ENCODE data around the gene CTNNA3. TPM values are rescaled to one million over a fixed set of nuclear protein-coding genes. Genes with fewer than 3 reads are reported as not detected.

CTNNA3 gene
- total and polyA plus RNA-seq, 12 donors: 2.0 to 213 (median 171) TPM

DNA sequence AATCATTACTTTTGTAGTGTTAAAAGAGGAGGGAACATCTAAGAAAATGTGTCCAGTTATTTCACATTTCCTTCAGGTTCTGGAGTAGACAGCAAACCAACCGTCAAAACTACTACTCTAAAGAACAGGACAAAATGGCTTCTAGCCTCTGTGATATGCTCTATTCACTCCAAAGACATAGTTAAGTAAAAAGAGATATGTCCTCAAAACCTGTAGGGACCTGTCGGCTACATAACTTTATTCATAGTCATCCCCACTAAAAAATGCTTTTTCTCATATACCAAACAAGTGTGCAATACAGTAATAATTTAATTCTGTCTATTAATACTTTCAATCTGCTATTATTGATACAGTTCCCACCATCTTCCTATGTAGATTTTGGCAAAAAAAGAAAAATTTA lies 1412.9 kb downstream of the CTNNA3 start:
- Histone ChIP-seq H3K4me3 (no peak overlapping the region), H3K27ac (no peak overlapping the region), H3K27me3 (no peaks in the 10 kb centered on the region), H3K4me1 (no peaks in the 10 kb centered on the region), H3K36me3 (no peaks in the 10 kb centered on the region), H3K9me3 (no peaks in the 10 kb centered on the region)
- intact Hi-C loops (cut with DNase I): no loop called here
- DNase-seq: no peak
- no peak for ATAC-seq
- TF ChIP-seq, protein P1, sequence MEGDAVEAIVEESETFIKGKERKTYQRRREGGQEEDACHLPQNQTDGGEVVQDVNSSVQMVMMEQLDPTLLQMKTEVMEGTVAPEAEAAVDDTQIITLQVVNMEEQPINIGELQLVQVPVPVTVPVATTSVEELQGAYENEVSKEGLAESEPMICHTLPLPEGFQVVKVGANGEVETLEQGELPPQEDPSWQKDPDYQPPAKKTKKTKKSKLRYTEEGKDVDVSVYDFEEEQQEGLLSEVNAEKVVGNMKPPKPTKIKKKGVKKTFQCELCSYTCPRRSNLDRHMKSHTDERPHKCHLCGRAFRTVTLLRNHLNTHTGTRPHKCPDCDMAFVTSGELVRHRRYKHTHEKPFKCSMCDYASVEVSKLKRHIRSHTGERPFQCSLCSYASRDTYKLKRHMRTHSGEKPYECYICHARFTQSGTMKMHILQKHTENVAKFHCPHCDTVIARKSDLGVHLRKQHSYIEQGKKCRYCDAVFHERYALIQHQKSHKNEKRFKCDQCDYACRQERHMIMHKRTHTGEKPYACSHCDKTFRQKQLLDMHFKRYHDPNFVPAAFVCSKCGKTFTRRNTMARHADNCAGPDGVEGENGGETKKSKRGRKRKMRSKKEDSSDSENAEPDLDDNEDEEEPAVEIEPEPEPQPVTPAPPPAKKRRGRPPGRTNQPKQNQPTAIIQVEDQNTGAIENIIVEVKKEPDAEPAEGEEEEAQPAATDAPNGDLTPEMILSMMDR (IDR thresholded peaks at IDR 0.05): no peak
- WGBS, 2 donors: 79 to 88% methylated on average over 2 of the region's 2 CpGs

DNA sequence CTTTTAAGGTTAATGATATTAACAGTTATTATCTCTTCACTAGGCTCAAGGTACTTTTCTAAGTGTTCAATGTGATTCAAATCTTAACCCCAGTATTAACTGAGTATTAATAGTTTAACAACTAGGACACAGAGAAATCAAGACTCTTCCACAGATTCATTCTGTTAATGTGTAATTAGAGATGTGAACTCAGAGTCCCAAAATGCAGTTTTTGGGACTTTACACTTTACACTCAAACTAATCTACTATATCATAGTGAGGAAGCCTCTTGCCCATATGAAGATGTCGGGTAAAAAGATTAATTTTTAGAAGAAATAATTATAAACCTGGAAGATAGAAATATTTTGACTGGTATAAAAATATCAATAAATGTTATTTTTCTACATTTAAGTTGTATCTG lies 1414.7 kb downstream of the CTNNA3 start:
- intact Hi-C loops (cut with DNase I): no loop called here
- ATAC-seq: no peak
- TF ChIP-seq, protein P1 (IDR thresholded peaks at IDR 0.05): no peak

DNA sequence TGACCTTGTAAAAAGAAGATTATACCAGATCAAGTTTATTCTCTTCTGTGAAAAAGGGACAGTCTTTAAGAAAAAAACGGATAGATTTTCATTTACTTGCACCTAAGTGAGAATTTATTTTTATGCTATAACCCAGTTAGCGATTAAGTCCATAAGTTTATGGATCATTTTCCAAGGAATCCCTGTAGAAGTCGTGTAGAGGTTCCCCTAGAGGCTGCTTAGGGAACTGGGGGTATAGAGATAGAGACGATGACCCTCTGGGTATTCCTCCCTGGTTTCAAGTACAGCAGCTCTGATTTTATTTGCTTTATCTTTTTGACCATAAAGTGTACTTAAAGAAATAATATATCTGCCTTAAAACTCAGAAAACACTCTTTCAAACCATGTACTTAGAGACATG lies 1418.5 kb downstream of the CTNNA3 start:
- H3K27ac ChIP-seq: no peak overlapping the region
- H3K36me3 ChIP-seq: no peaks in the 10 kb centered on the region
- ATAC-seq (no peak), DNase-seq (no peak)
- no peaks in the 10 kb centered on the region for H3K4me1 ChIP-seq
- intact Hi-C loops (cut with DNase I): no loop called here
- H3K4me3 ChIP-seq: no peak overlapping the region
- no peaks in the 10 kb centered on the region for H3K27me3 ChIP-seq
- TF ChIP-seq, protein P1 (IDR thresholded peaks at IDR 0.05): peak in 1 of 9 donors; percentile 18
- WGBS, 2 donors: 66 to 67% methylated on average over 4 of the region's 4 CpGs
- H3K9me3 ChIP-seq: no peaks in the 10 kb centered on the region

More for the DNA sequence above, 1414.7 kb downstream of the CTNNA3 start:
- DNase-seq: no peak
- no peaks in the 10 kb centered on the region for H3K36me3 ChIP-seq
- no peak overlapping the region for H3K4me3 ChIP-seq
- no peaks in the 10 kb centered on the region for H3K9me3 ChIP-seq
- 78 to 79% methylated on average over 1 of the region's 1 CpG for WGBS, 2 donors
- no peak overlapping the region for H3K27ac ChIP-seq
- no peaks in the 10 kb centered on the region for H3K27me3 ChIP-seq
- no peaks in the 10 kb centered on the region for H3K4me1 ChIP-seq

- TF ChIP-seq, protein P1 (IDR thresholded peaks at IDR 0.05): no peak
These were observed 1422.0 kb downstream of the CTNNA3 start for GRCh38 chr10:66273966-66274519.

More at GRCh38 chr10:66273966-66274519, 1422.0 kb downstream of the CTNNA3 start:
- Histone ChIP-seq H3K27me3 (no peaks in the 10 kb centered on the region), H3K27ac (no peak overlapping the region), H3K4me1 (no peaks in the 10 kb centered on the region), H3K4me3 (no peak overlapping the region), H3K36me3 (no peaks in the 10 kb centered on the region), H3K9me3 (no peaks in the 10 kb centered on the region)
- WGBS, 2 donors: 75 to 80% methylated on average over 3 of the region's 3 CpGs
- DNase-seq (no peak), ATAC-seq (no peak)
- intact Hi-C loops (cut with DNase I): no loop called here
